ENCODE results near the gene RIN2.
A peak's percentile ranks its signal among the peaks of the same experiment; 100 is the strongest.

The RIN2 gene

GRCh38 chr20:19784511-19785172, 26.6 kb downstream of the RIN2 start:
- Histone ChIP-seq H3K27me3 (ENCODE audit: insufficient read depth, low read length) (no peaks in the 10 kb centered on the region), H2AFZ (ENCODE audit: low read length) (no peak overlapping the region), H3K9me3 (ENCODE audit: low read length) (no peaks in the 10 kb centered on the region), H3K79me2 (ENCODE audit: insufficient read depth, low read length) (no peaks in the 10 kb centered on the region), H4K20me1 (ENCODE audit: insufficient read depth, low read length) (no peaks in the 10 kb centered on the region), H3K9ac (ENCODE audit: low read length) (no peak overlapping the region), H3K36me3 (ENCODE audit: insufficient read depth, low read length) (no peaks in the 10 kb centered on the region), H3F3A (ENCODE audit: insufficient read depth, low read length) (no peaks in the 10 kb centered on the region), H3K4me3 (ENCODE audit: low read depth, low read length, poor library complexity, severe bottlenecking) (no peak overlapping the region), H3K4me1 (ENCODE audit: insufficient read depth, low read length, severe bottlenecking) (no peaks in the 10 kb centered on the region), H3K4me2 (ENCODE audit: low read length) (no peak overlapping the region), H3K9me2 (ENCODE audit: low read depth, low read length) (no peaks in the 10 kb centered on the region), H3K27ac (ENCODE audit: low read depth, low read length, poor library complexity, severe bottlenecking) (no peak overlapping the region)
- TF ChIP-seq EZH2 (IDR thresholded peaks at IDR 0.05; ENCODE audit: borderline replicate concordance, low read length) (no peak), CTCF (IDR thresholded peaks at IDR 0.05; ENCODE audit: low read length) (peak; percentile 73)

GRCh38 chr20:19785173-19785982, 27.3 kb downstream of the RIN2 start:
- no peak overlapping the region for H3K4me3 ChIP-seq (ENCODE audit: low read depth, low read length, poor library complexity, severe bottlenecking)
- H3K27ac ChIP-seq (ENCODE audit: low read depth, low read length, poor library complexity, severe bottlenecking), result no peak overlapping the region
- H3F3A ChIP-seq (ENCODE audit: insufficient read depth, low read length), result no peaks in the 10 kb centered on the region
- no peak overlapping the region for H2AFZ ChIP-seq (ENCODE audit: low read length)
- H3K4me2 ChIP-seq (ENCODE audit: low read length), result no peak overlapping the region
- H3K9me2 ChIP-seq (ENCODE audit: low read depth, low read length), result no peaks in the 10 kb centered on the region
- H3K36me3 ChIP-seq (ENCODE audit: insufficient read depth, low read length), result no peaks in the 10 kb centered on the region
- no peaks in the 10 kb centered on the region for H4K20me1 ChIP-seq (ENCODE audit: insufficient read depth, low read length)
- no peak overlapping the region for H3K9ac ChIP-seq (ENCODE audit: low read length)
- H3K4me1 ChIP-seq (ENCODE audit: insufficient read depth, low read length, severe bottlenecking), result no peaks in the 10 kb centered on the region
- TF ChIP-seq CTCF (IDR thresholded peaks at IDR 0.05; ENCODE audit: low read length), result no peak
- TF ChIP-seq EZH2 (IDR thresholded peaks at IDR 0.05; ENCODE audit: borderline replicate concordance, low read length), result no peak
- no peaks in the 10 kb centered on the region for H3K9me3 ChIP-seq (ENCODE audit: low read length)
- no peaks in the 10 kb centered on the region for H3K27me3 ChIP-seq (ENCODE audit: insufficient read depth, low read length)
- H3K79me2 ChIP-seq (ENCODE audit: insufficient read depth, low read length), result no peaks in the 10 kb centered on the region

GRCh38 chr20:19785983-19786285, 27.9 kb downstream of the RIN2 start:
- Histone ChIP-seq H3K9ac (ENCODE audit: low read length) (no peak overlapping the region), H3K9me3 (ENCODE audit: low read length) (no peaks in the 10 kb centered on the region), H3K79me2 (ENCODE audit: insufficient read depth, low read length) (no peaks in the 10 kb centered on the region), H3K4me2 (ENCODE audit: low read length) (no peak overlapping the region), H2AFZ (ENCODE audit: low read length) (no peak overlapping the region), H3K9me2 (ENCODE audit: low read depth, low read length) (no peaks in the 10 kb centered on the region), H3K36me3 (ENCODE audit: insufficient read depth, low read length) (no peaks in the 10 kb centered on the region), H3K27me3 (ENCODE audit: insufficient read depth, low read length) (no peaks in the 10 kb centered on the region), H3F3A (ENCODE audit: insufficient read depth, low read length) (no peaks in the 10 kb centered on the region), H3K27ac (ENCODE audit: low read depth, low read length, poor library complexity, severe bottlenecking) (no peak overlapping the region), H3K4me3 (ENCODE audit: low read depth, low read length, poor library complexity, severe bottlenecking) (no peak overlapping the region), H4K20me1 (ENCODE audit: insufficient read depth, low read length) (no peaks in the 10 kb centered on the region), H3K4me1 (ENCODE audit: insufficient read depth, low read length, severe bottlenecking) (no peaks in the 10 kb centered on the region)
- no peak for TF ChIP-seq EZH2 (IDR thresholded peaks at IDR 0.05; ENCODE audit: borderline replicate concordance, low read length)
- TF ChIP-seq CTCF (IDR thresholded peaks at IDR 0.05; ENCODE audit: low read length), result no peak

Data from OCI-LY1 (cell line).